Thoracic aorta (tissue), 2 donors: ENCODE results near the gene GLT8D1. TPM values are rescaled to one million over a fixed set of nuclear protein-coding genes. Genes with fewer than 3 reads are reported as not detected.

Experiments
- ATAC-seq: fragments of 150-250 bp; one replicate; pipeline ENCODE4 v1.8.0; 2017; ENCODE audit warnings: low read depth; ENCODE audit not compliant: insufficient number of reproducible peaks, low FRiP score
- DNase-seq: peaks from one replicate; pipeline ENCODE4 v3.0.0-alpha.2; 2020; ENCODE audit warnings: low spot score
- H3K27ac ChIP-seq, 2 donors: fragments of 200-600 bp; sonication (generic); 1 replicate in 1 of 2; 2 replicates in 1 of 2; pipeline ENCODE4 v1.5.1; 2016; ENCODE audit warnings: mild to moderate bottlenecking in 2 of 2, moderate library complexity in 2 of 2
- H3K27me3 ChIP-seq: fragments of 200-600 bp; sonication (generic); replicated peaks from 2 replicates; pipeline ENCODE4 v1.6.0; 2016; ENCODE audit warnings: mild to moderate bottlenecking; ENCODE audit not compliant: insufficient read depth
- H3K36me3 ChIP-seq: fragments of 200-600 bp; sonication (generic); one replicate; pipeline ENCODE4 v1.5.1; 2016
- H3K4me1 ChIP-seq, 2 donors: fragments of 200-600 bp; sonication (generic); 1 replicate in 1 of 2; 2 replicates in 1 of 2; pipeline versions ENCODE4 v1.5.1 to v1.6.0; 2016; ENCODE audit warnings: low read depth in 2 of 2, mild to moderate bottlenecking in 1 of 2; ENCODE audit not compliant: control insufficient read depth in 1 of 2
- H3K4me3 ChIP-seq: fragments of 200-600 bp; sonication (generic); 2 replicates; pipeline ENCODE4 v1.5.1; 2016; ENCODE audit warnings: mild to moderate bottlenecking
- H3K9me3 ChIP-seq: fragments of 200-600 bp; sonication (generic); 2 replicates; pipeline ENCODE4 v1.5.1; 2016
- CTCF ChIP-seq: fragments of 200-600 bp; sonication (generic); IDR thresholded peaks from one replicate; pipeline ENCODE4 v1.5.1; 2019; ENCODE audit warnings: antibody characterized with exemption
- total RNA-seq, 2 donors: library from RNA; depleted of rRNA; stranded (reverse); fragments of >200 nt; gene quantifications; one replicate each; pipeline versions ENCODE4 v1.1.0 to v1.2.3, GENCODE V29; 2016

GLT8D1 gene
- total RNA-seq, 2 donors from 2014 or later = 54.4 to 64.6 TPM

- H3K9me3 ChIP-seq = no peaks in the 10 kb centered on the region
- ATAC-seq = no peak
- H3K4me3 ChIP-seq = no peak overlapping the region
- TF ChIP-seq CTCF = no peak
- H3K36me3 ChIP-seq = peaks cover 4% of the 10 kb centered on the region
- H3K4me1 ChIP-seq = no peaks in the 10 kb centered on the region
- no peak overlapping the region for H3K27ac ChIP-seq
- no peak for DNase-seq
- H3K27me3 ChIP-seq = no peaks in the 10 kb centered on the region
These were observed 15.6 kb upstream of the GLT8D1 start for GRCh38 chr3:52721002-52721729.

GRCh38 chr3:52719618-52720017 is 14.0 kb upstream of the GLT8D1 start:
- peaks cover 4% of the 10 kb centered on the region for H3K36me3 ChIP-seq
- ATAC-seq = no peak
- H3K27ac ChIP-seq = no peak overlapping the region
- no peak for DNase-seq
- H3K27me3 ChIP-seq = no peaks in the 10 kb centered on the region
- no peak overlapping the region for H3K4me3 ChIP-seq
- no peaks in the 10 kb centered on the region for H3K4me1 ChIP-seq
- TF ChIP-seq CTCF = no peak
- no peaks in the 10 kb centered on the region for H3K9me3 ChIP-seq

GRCh38 chr3:52715714-52716305 is 10.2 kb upstream of the GLT8D1 start:
- TF ChIP-seq CTCF = no peak
- DNase-seq = no peak
- Histone ChIP-seq H3K36me3 (peaks cover 4% of the 10 kb centered on the region), H3K4me1 (no peaks in the 10 kb centered on the region), H3K9me3 (no peaks in the 10 kb centered on the region), H3K27me3 (no peaks in the 10 kb centered on the region), H3K4me3 (no peak overlapping the region), H3K27ac (no peak overlapping the region)
- ATAC-seq = no peak

- Histone ChIP-seq H3K36me3 (peaks cover 4% of the 10 kb centered on the region), H3K4me1 (no peaks in the 10 kb centered on the region), H3K4me3 (no peak overlapping the region), H3K27ac (no peak overlapping the region), H3K27me3 (no peaks in the 10 kb centered on the region), H3K9me3 (no peaks in the 10 kb centered on the region)
- no peak for TF ChIP-seq CTCF
- no peak for DNase-seq
- ATAC-seq = no peak
These were observed 9.0 kb upstream of the GLT8D1 start for GRCh38 chr3:52714335-52715302.
